HG02973 (cell line): Measurements from ENCODE around the gene CD38.
A peak's percentile ranks its signal among the peaks of the same experiment; 100 is the strongest.
"Not testable (repeated sequence)": the region's sequence is repeated elsewhere in the genome, so short reads cannot be mapped to it uniquely, and the experiment has no call there.

ENCODE experiments used
- ATAC-seq: cut with Tn5 transposase; IDR thresholded peaks from one replicate; pipeline ENCODE4 v1.9.1; 2021; ENCODE audit warnings: moderate library complexity; ENCODE audit not compliant: unreplicated experiment

Gene CD38

GRCh38 chr4:15861198-15861597, 83.1 kb downstream of the CD38 start:
- not testable (repeated sequence) for ATAC-seq

DNA sequence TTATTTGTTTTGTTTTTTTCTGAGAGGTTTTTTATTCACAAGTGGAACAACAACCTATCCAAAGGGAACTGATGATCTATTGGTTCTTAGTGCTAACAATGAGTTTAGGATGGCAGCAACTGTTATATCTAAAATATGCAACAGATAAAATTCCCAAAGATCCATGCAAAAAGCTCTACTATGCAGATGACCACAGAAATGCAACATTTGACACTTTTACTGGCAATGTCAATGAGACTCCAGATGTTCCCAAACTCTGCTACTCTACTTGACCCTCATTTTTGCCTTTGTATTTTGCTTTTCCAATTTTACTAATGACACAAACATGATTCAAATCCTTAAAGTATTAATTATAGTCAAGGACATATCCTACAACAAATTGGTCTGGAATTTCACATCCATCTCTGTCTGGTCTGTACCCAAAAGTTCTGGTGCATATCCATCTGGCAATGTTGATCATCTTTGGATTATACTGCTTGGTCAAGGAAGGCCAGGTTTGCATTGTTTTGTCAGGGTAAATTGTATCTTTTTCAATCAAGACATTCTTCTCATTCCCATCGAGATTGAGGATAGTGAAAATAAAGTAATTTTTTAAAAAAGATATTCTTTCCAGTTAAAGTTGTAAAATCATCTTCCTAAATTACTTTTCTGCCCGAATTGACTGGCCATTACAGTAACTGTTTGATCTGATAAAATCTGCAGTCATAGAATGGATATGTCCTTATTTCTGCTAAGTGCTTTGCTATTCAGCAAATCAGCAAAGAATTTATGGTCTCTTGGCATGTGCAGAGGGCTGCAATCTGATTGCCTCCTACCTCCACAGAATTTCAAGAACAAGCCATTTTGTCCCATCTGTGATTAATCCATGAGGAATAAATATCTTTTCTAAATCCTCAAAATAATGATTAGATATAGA, 86.8 kb downstream of the CD38 start:
- ATAC-seq: no peak

- ATAC-seq: no peak
Observed at GRCh38 chr4:15868111-15868510, 90.0 kb downstream of the CD38 start.

- ATAC-seq: no peak
Observed at GRCh38 chr4:15868826-15869413, 90.8 kb downstream of the CD38 start.

GRCh38 chr4:15870079-15870478, 92.0 kb downstream of the CD38 start:
- no peak for ATAC-seq

- ATAC-seq: no peak
Observed at GRCh38 chr4:15870921-15871664, 93.0 kb downstream of the CD38 start.

GRCh38 chr4:15873117-15873516, 95.0 kb downstream of the CD38 start:
- ATAC-seq: no peak

GRCh38 chr4:15874671-15875070, 96.5 kb downstream of the CD38 start:
- ATAC-seq: no peak

DNA sequence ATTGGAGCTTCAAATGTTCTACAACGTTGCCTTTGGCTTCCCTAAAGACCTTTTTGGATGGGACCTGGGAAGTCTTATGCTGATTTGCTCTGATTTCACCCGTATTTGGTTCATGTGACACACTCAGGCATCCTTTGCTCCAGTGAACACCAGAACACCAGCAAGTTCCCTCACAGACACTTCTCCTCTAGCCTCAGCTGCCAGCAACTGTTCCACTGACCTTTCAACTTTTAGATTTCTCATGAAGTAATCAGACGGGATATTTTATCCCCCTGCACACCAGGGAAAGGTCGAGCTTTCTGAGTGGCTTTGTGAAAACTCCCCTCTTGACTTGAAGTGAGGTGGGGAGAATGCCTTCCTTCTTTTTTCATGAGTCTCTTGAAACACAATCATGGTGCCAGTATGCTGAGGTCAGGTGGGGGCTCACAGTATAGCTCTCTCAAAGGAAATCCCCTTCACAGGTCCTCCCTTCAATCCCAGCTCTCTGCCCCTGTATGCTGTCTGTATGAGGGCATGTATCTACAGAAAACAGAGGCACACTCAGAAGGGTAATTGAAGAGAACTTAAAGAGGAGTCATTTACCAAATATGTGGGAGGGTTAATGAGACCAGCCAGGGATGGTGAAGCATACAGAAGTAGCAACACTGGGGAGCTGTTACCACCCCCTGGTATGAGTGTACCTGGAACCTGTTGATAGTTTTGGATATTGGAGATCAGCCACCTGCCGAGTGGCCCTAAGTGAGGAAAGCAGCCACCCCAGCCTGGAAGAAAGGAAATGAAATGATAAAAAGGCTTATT, 97.7 kb downstream of the CD38 start:
- ATAC-seq: no peak

- no peak for ATAC-seq
Observed at GRCh38 chr4:15878011-15878410, 99.9 kb downstream of the CD38 start.

- ATAC-seq: no peak
Observed at GRCh38 chr4:15881820-15882219, 103.7 kb downstream of the CD38 start.

GRCh38 chr4:15882675-15883086, 104.6 kb downstream of the CD38 start:
- peak; percentile 98 for ATAC-seq

- no peak for ATAC-seq
Observed at GRCh38 chr4:15883610-15884243, 105.6 kb downstream of the CD38 start.

DNA sequence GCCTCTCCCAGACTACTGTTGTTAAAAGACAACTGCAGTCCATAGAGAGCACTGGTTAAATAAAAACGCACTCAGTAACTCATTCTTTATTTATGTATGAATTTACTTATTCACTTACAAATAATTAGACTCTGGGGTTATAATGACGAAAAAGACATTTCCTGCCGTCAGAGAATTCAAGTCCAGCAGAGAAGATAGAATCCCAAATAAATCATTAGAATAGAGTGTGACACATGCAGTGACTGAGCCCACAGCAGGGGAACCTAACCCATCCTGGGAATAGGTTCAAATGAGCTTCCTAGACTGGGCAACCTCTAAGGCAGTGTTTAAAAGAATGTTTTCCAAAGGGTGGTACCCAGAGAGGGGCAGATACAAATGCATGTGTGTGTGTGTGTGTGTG, 106.5 kb downstream of the CD38 start:
- ATAC-seq: no peak

- no peak for ATAC-seq
Observed at GRCh38 chr4:15885422-15885821, 107.3 kb downstream of the CD38 start.

- no peak for ATAC-seq
Observed at GRCh38 chr4:15888515-15888914, 110.4 kb downstream of the CD38 start.

DNA sequence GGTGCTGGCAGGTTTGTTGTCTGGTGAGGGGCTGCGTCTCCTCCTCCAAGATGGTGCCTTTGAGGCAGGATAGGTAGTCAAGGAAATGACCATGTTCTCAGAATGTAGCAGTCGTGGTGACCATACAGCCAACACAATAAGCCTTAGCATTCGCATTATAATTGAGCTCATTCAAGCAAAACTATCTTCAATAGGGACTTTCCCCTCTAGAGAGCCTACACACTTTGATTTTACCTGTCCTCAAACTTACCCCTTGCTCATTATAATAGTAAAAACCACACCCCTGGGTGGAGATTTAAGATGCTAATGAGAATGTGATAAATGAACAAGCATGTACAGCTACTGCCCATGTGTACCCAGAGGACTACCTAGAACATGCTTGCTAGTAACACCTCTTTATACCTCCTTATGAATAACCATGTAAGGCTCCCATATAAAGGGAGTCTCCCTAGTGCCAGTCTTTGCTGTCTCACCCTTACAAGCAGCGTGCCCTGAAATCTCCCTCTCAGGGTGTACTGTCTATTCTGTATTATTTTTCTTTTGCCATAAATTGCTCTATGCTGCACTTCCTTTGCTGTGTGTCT, 112.2 kb downstream of the CD38 start:
- no peak for ATAC-seq

DNA sequence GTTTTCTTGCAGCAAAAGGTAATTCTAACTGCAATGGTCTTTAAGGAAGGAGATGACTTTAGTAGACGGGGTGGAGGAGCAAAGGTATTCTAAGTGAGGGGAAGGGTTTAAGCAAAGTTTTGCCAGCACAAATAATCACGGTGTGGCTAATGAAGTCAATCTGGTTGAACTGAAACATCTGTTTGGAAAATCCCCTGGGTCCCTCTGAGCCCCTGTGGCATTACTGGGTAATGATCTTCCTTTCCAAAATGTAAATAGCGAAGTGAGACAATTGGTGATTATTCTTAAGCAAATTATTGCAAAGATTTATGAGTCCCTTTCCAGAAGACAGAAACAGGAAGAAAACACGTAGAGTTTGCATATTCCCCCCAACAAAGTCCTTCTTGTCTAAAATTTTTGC, 113.2 kb downstream of the CD38 start:
- ATAC-seq: no peak

- ATAC-seq: no peak
Observed at GRCh38 chr4:15893962-15894361, 115.8 kb downstream of the CD38 start.

DNA sequence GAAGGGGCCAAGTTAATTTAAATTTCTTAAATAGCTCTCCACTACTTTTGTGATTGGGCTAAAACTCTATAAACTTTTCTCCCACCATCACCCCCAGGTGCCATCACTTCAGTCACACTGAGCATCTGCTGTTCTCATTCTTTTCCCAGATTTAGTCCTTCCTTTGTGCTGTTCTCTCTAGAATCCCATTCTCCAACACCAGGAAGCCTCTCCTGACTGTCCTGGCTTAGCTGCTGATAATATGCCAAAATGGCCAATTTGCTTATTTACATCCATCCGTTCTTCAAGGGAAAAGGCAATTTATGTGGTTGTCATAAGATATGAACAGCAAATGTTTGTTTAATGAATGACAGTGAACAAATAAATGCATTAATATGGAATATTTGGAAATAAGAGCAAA, 116.3 kb downstream of the CD38 start:
- ATAC-seq: no peak
